Right lobe of liver (tissue), 6 donors: ENCODE measurements around the gene TFF2. TPM values are rescaled to one million over a fixed set of nuclear protein-coding genes. Genes with fewer than 3 reads are reported as not detected.

Experiments
- ATAC-seq, 4 donors: fragments of 200-7000 bp; cut with Tn5 transposase; one replicate each; pipeline ENCODE4 v1.9.1; 2020; ENCODE audit warnings: mild to moderate bottlenecking in 4 of 4, moderate library complexity in 4 of 4
- DNase-seq, 3 donors: peaks; one replicate each; pipeline ENCODE4 v3.0.0-alpha.2; 2020
- H3K27ac ChIP-seq, 3 donors: fragments of 200-600 bp; one replicate each; pipeline ENCODE4 v1.8.0; 2022
- H3K27me3 ChIP-seq, 2 donors: fragments of 200-600 bp; one replicate each; pipeline ENCODE4 v1.8.0; 2022
- H3K36me3 ChIP-seq, 4 donors: fragments of 200-600 bp; sonication (generic) in 1 of 4; one replicate each; pipeline versions ENCODE4 v1.5.1 to v1.8.0; 2017 to 2022; ENCODE audit warnings: control low read depth in 1 of 4
- H3K4me1 ChIP-seq, 4 donors: fragments of 200-600 bp; sonication (generic) in 1 of 4; one replicate each; pipeline versions ENCODE4 v1.5.1 to v1.8.0; 2017 to 2022; ENCODE audit warnings: control low read depth in 1 of 4
- H3K4me3 ChIP-seq, 3 donors: fragments of 200-600 bp; one replicate each; pipeline ENCODE4 v1.8.0; 2022
- H3K9me3 ChIP-seq, 4 donors: fragments of 200-600 bp; sonication (generic) in 1 of 4; one replicate each; pipeline versions ENCODE4 v1.5.1 to v1.8.0; 2017 to 2022; ENCODE audit warnings: control low read depth in 1 of 4
- POLR2A ChIP-seq: fragments of 450-650 bp; IDR thresholded peaks from one replicate; pipeline ENCODE4 v1.6.1; 2017; ENCODE audit warnings: antibody characterized with exemption, mild to moderate bottlenecking
- WGBS: methylation state at CpG from one replicate; pipeline ENCODE4 v1.1.6; 2018; ENCODE audit warnings: low coverage, low lambda C conversion rate; ENCODE audit not compliant: insufficient coverage; ENCODE audit errors: missing lambda C conversion rate; 5-methylcytosine and 5-hydroxymethylcytosine counted together
- intact Hi-C, 2 donors: fragments of 100-400 bp; cut with DNase I; formaldehyde crosslinking; loops; one replicate each; pipeline versions ENCODE4 v1.11.2 to v1.14.1; 2022
- total RNA-seq, 6 experiments: library from RNA; depleted of rRNA in 2 of 6; stranded (reverse); fragments of >200 nt in 2 of 6; fragmentation: NEBNext Ultra II Directional in 3 of 6; extraction: Animal tissue kit (Norgen Biotek cat#: 25700) in 3 of 6; gene quantifications; one replicate each; pipeline versions ENCODE4 v1.1.0 to v1.2.4, GENCODE V29; 2016 to 2023
- TF ChIP-seq, protein P1 (sequence below), 4 donors: fragments of 200-600 bp in 3 of 4; fragments of 450-650 bp in 1 of 4; IDR thresholded peaks; one replicate each; pipeline versions ENCODE4 v1.5.1 to v1.8.0; 2016 to 2022; ENCODE audit warnings: antibody characterized with exemption in 4 of 4, mild to moderate bottlenecking in 2 of 4
- donor health status: DM: no; HTN: yes; CAD: no.
- donor health status: DM: no; HTN: no; CAD: no.
- donor health status: DM: no; HTN: no; CAD: no.
- donor health status: DM: no; HTN: yes; CAD: no.
- donor health status: DM: no; HTN: yes; CAD: no.

The TFF2 gene
- total RNA-seq, 6 experiments from 2014 or later = 0.29 to 0.61 (median 0.49) TPM; not detected in 2

DNA sequence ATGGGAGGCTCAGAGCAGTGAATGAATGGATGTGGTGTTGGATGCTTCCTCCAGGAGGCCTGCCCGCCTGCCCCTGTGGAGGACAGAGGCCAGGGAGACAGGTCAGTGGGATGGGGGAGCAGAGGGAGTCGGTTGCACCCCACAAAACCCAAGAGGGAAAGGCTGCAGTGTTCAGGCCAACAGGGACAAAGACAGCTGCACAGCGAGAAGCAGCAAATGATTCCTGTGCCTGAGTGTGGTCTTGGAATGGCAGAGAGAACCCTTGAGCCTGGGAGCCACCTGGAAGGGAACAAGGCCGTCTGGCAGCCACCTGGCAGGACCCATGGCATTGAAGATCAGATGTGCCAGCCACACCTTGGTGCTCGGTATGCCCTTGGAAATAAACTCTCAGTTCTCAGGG lies 43.7 kb downstream of the TFF2 start:
- Histone ChIP-seq H3K4me1 (no peaks in the 10 kb centered on the region), H3K27ac (no peak overlapping the region), H3K4me3 (no peak overlapping the region), H3K27me3 (peaks cover 0 to 9% of the 10 kb centered on the region in 2 donors), H3K36me3 (no peaks in the 10 kb centered on the region), H3K9me3 (no peaks in the 10 kb centered on the region)
- ATAC-seq (no peak), DNase-seq (no peak)
- WGBS = no CpG with 5 or more reads among the region's 5 CpGs
- no peak for TF ChIP-seq POLR2A
- TF ChIP-seq, protein P1, sequence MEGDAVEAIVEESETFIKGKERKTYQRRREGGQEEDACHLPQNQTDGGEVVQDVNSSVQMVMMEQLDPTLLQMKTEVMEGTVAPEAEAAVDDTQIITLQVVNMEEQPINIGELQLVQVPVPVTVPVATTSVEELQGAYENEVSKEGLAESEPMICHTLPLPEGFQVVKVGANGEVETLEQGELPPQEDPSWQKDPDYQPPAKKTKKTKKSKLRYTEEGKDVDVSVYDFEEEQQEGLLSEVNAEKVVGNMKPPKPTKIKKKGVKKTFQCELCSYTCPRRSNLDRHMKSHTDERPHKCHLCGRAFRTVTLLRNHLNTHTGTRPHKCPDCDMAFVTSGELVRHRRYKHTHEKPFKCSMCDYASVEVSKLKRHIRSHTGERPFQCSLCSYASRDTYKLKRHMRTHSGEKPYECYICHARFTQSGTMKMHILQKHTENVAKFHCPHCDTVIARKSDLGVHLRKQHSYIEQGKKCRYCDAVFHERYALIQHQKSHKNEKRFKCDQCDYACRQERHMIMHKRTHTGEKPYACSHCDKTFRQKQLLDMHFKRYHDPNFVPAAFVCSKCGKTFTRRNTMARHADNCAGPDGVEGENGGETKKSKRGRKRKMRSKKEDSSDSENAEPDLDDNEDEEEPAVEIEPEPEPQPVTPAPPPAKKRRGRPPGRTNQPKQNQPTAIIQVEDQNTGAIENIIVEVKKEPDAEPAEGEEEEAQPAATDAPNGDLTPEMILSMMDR (IDR thresholded peaks at IDR 0.05) = no peak
- intact Hi-C loops = no loop called here

DNA sequence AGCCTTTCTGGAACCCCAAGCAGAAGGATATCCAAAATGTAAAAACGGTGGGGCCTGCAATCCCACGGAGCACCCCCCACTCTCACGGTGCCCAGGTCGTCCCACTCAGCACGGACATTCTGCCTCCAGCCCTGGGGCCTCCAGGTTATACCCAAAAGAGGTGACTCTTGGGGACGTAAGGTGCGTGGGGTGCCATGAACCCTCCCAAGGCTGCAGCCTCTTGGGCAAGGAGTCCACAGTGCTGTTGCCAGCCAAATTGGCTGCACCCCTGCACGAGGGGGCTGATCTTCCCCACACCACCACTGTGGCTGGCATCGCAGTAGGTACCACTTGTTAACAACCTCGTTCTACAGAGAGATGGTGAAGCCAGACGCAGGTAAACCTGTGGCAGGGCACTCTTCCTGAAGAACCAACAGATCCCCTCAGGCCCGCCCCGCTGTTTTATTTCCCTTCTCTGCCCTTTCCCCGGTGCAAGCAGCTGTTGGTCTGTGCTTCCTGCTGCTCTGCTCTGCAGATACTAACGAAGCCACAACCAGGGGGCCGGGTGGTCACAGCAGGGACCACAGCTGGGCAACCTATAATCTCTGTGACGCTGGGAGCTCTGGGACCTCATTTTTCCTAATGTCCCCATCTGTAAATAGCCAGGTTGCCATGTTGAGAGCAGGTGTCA lies 44.3 kb downstream of the TFF2 start:
- DNase-seq = no peak
- no peak for ATAC-seq
- Histone ChIP-seq H3K9me3 (no peaks in the 10 kb centered on the region), H3K4me1 (no peaks in the 10 kb centered on the region), H3K27me3 (peaks cover 0 to 9% of the 10 kb centered on the region in 2 donors), H3K4me3 (no peak overlapping the region), H3K36me3 (no peaks in the 10 kb centered on the region), H3K27ac (no peak overlapping the region)
- 25% methylated on average over 4 of the region's 17 CpGs for WGBS
- TF ChIP-seq, protein P1 (IDR thresholded peaks at IDR 0.05) = no peak
- no peak for TF ChIP-seq POLR2A
- intact Hi-C loops = no loop called here

DNA sequence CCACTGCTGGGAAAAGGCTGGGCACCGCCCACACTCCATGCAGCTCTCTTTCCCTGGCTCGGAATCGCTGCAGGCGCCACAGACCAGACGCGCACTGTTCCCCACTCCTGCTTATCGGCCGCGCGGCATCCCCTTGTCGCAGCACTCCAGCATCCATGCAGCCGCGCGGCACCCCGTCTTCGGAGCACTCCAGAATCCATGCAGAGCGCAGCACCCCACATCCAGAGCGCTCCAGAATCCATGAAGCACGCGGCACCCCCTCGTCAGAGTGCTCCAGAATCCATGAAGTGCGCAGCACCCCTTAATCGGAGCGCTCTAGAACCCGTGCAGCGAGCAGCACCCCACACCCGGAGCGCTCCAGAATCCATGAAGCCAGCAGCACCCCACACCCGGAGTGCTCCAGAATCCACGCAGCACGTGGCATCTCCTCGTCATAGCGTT lies 45.1 kb downstream of the TFF2 start:
- TF ChIP-seq POLR2A = no peak
- TF ChIP-seq, protein P1 (IDR thresholded peaks at IDR 0.05) = no peak
- H3K4me1 ChIP-seq = no peaks in the 10 kb centered on the region
- H3K4me3 ChIP-seq = no peak overlapping the region
- no peak overlapping the region for H3K27ac ChIP-seq
- intact Hi-C loops = no loop called here
- WGBS = 91% methylated on average over 12 of the region's 33 CpGs
- DNase-seq (no peak), ATAC-seq (no peak)
- H3K27me3 ChIP-seq = peaks cover 0 to 9% of the 10 kb centered on the region in 2 donors
- H3K9me3 ChIP-seq = no peaks in the 10 kb centered on the region
- no peaks in the 10 kb centered on the region for H3K36me3 ChIP-seq

DNA sequence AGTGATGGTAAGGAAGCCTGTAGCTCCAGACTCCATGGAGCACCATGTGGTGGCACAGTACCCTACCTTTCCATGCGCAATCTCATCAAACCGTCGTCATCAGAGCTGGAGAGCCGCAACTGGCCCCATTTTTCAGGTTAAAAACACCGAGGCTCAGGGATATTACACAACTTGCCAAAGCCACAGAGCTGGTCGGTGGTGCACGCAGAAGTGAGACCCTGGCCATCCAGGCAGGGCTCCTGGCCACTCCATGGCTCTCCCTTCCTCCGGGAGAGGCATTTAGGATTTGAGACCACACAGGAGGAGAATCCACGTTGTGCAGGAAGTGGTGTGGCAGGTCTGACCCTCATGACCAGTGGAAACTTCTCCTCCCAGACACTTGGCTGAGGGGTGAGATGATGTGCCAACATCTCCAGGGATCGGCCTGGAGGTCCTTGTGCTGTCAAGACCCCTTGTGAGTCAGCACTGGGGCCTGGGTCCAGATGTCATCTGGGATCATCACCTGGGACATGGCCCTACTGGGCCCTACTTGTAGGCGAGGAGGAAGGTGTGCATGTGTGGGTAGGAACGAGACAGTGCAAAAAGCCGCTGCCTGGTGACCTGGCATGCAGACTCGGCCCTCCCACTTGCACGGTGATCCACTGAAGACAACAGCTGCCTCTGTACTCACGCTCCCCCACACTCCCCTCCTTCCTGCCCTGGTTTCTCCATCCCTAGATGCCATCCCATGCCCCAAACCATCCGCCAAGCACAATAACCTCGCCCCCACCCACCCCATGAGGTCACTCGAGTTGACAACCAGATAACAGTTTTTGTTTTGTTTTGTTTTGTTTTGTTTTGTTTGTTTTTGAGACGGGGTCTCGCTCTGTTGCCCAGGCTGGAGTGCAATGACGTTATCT lies 46.0 kb downstream of the TFF2 start:
- TF ChIP-seq, protein P1 (IDR thresholded peaks at IDR 0.05) = no peak
- no peak for TF ChIP-seq POLR2A
- 76% methylated on average over 9 of the region's 22 CpGs for WGBS
- peaks cover 0 to 9% of the 10 kb centered on the region in 2 donors for H3K27me3 ChIP-seq
- H3K9me3 ChIP-seq = no peaks in the 10 kb centered on the region
- no peak overlapping the region for H3K4me3 ChIP-seq
- H3K27ac ChIP-seq = no peak overlapping the region
- ATAC-seq (no peak), DNase-seq (peak in 1 of 3 donors; percentile 31)
- intact Hi-C loops = no loop called here
- H3K4me1 ChIP-seq = no peaks in the 10 kb centered on the region
- no peaks in the 10 kb centered on the region for H3K36me3 ChIP-seq
